Endodermal cell (in vitro differentiated cells): ENCODE measurements around the gene C6orf120. TPM values are rescaled to one million over a fixed set of nuclear protein-coding genes. Genes with fewer than 3 reads are reported as not detected.

Experiments used
- DNase-seq: peaks from one replicate; pipeline ENCODE4 v3.0.0-alpha.2; 2017
- H3K27ac ChIP-seq: 2 replicates; pipeline ENCODE4 v1.5.1; 2013; ENCODE audit warnings: mild to moderate bottlenecking, low read depth, low read length, moderate library complexity
- H3K27me3 ChIP-seq: 2 replicates; pipeline ENCODE4 v1.6.1; 2013; ENCODE audit warnings: mild to moderate bottlenecking, low read length, moderate library complexity; ENCODE audit not compliant: insufficient read depth, control insufficient read depth, poor library complexity, severe bottlenecking
- H3K36me3 ChIP-seq: 2 replicates; pipeline ENCODE4 v1.7.0; 2013; ENCODE audit warnings: mild to moderate bottlenecking, low read length, moderate library complexity; ENCODE audit not compliant: control insufficient read depth, insufficient read depth
- H3K4me1 ChIP-seq: one replicate; pipeline ENCODE4 v1.7.0; 2013; ENCODE audit warnings: low read length; ENCODE audit not compliant: control insufficient read depth, insufficient read depth
- H3K4me3 ChIP-seq: 2 replicates; pipeline ENCODE4 v1.5.1; 2013; ENCODE audit warnings: mild to moderate bottlenecking, low read length, moderate library complexity
- H3K9ac ChIP-seq: 2 replicates; pipeline ENCODE4 v1.6.1; 2013; ENCODE audit warnings: mild to moderate bottlenecking, low read length, moderate library complexity; ENCODE audit not compliant: poor library complexity, severe bottlenecking; ENCODE audit errors: extremely low read depth
- H3K9me3 ChIP-seq: 2 replicates; pipeline ENCODE4 v1.6.1; 2013; ENCODE audit warnings: mild to moderate bottlenecking, low read length, moderate library complexity; ENCODE audit not compliant: control insufficient read depth
- H3K27ac Mint-ChIP-seq: 2 replicates; pipeline ENCODE4 v1.8.0; 2020; ENCODE audit warnings: mixed read lengths
- H3K27me3 Mint-ChIP-seq: 2 replicates; pipeline ENCODE4 v1.8.0; 2021; ENCODE audit warnings: mild to moderate bottlenecking, mixed read lengths; ENCODE audit not compliant: insufficient read depth
- H3K36me3 Mint-ChIP-seq: 2 replicates; pipeline ENCODE4 v1.8.0; 2020; ENCODE audit warnings: low read depth, mixed read lengths
- H3K4me1 Mint-ChIP-seq: 2 replicates; pipeline ENCODE4 v1.8.0; 2020; ENCODE audit warnings: mixed read lengths
- H3K4me3 Mint-ChIP-seq: 2 replicates; pipeline ENCODE4 v1.8.0; 2020; ENCODE audit warnings: mild to moderate bottlenecking, moderate library complexity, mixed read lengths
- H3K9me3 Mint-ChIP-seq: 2 replicates; pipeline ENCODE4 v1.8.0; 2020; ENCODE audit warnings: mild to moderate bottlenecking, mixed read lengths
- WGBS, 2 experiments: methylation state at CpG; one replicate each; pipeline versions ENCODE4 v1.1.5 to v1.1.7; 2013; ENCODE audit warnings: missing lambda C conversion rate in 2 of 2, mixed read lengths in 1 of 2; ENCODE audit not compliant: insufficient coverage in 1 of 2, insufficient read length in 1 of 2; 5-methylcytosine and 5-hydroxymethylcytosine counted together
- total RNA-seq, 2 donors: library from RNA; stranded (reverse); fragmentation: NEBNext Ultra II Directional in 1 of 2; extraction: Animal tissue kit (Norgen Biotek cat#: 25700) in 1 of 2; gene quantifications; 2 replicates in 1 of 2; 3 replicates in 1 of 2; pipeline ENCODE4 v1.2.1, GENCODE V29; 2021
- TF ChIP-seq, protein P1 (sequence below): fragments of 200-600 bp; sonication (generic); conservative IDR thresholded peaks from 2 replicates; pipeline ENCODE4 v1.5.0; 2021; ENCODE audit warnings: antibody characterized with exemption, mild to moderate bottlenecking

C6orf120 gene
- total RNA-seq, 2 donors from 2014 or later, result 24.0 to 29.7 TPM

DNA sequence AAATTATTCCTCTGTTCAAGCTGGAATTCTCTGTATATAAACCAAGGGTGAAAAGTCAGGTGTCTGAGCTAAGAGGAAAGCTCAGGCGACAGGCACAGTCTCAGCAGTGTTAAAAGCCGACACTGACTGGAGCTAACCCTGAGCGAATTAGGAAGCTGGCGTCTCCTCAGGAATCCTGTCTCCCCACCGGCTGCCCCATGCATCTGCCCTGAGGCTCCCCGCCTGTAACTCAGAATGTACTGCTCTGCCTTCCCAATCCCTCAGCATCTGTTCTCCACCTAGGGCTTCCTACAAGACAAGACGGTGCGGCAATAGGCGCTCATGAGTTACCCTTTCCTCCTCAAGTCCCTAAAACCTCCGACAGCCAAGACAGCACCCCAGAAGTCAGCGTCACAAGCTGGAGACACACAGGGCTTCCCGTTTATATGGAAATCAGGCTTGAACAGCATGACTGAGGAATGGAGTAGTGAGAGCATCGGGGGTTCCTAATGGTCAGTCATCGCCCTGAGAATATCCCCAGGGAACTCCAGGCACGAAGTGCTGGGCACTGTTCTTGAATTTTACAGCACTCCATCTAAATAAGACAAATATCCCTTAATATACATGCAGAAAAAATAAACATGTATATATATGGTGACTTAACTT is 33.6 kb upstream of the C6orf120 start:
- no peak for DNase-seq
- Mint-ChIP-seq H3K4me1 (no peaks in the 10 kb centered on the region), H3K9me3 (no peaks in the 10 kb centered on the region), H3K36me3 (peaks cover 74% of the 10 kb centered on the region), H3K4me3 (no peak overlapping the region), H3K27me3 (peaks cover 2% of the 10 kb centered on the region), H3K27ac (peak overlapping the region; percentile 23)
- TF ChIP-seq, protein P1, sequence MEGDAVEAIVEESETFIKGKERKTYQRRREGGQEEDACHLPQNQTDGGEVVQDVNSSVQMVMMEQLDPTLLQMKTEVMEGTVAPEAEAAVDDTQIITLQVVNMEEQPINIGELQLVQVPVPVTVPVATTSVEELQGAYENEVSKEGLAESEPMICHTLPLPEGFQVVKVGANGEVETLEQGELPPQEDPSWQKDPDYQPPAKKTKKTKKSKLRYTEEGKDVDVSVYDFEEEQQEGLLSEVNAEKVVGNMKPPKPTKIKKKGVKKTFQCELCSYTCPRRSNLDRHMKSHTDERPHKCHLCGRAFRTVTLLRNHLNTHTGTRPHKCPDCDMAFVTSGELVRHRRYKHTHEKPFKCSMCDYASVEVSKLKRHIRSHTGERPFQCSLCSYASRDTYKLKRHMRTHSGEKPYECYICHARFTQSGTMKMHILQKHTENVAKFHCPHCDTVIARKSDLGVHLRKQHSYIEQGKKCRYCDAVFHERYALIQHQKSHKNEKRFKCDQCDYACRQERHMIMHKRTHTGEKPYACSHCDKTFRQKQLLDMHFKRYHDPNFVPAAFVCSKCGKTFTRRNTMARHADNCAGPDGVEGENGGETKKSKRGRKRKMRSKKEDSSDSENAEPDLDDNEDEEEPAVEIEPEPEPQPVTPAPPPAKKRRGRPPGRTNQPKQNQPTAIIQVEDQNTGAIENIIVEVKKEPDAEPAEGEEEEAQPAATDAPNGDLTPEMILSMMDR, result no peak
- H3K27ac ChIP-seq, result no peak overlapping the region
- no peak overlapping the region for H3K9ac ChIP-seq
- H3K9me3 ChIP-seq, result no peaks in the 10 kb centered on the region
- 84 to 87% methylated on average over 8 to 15 of the region's 15 CpGs for WGBS, 2 experiments
- no peak overlapping the region for H3K4me3 ChIP-seq
- H3K36me3 ChIP-seq, result peaks cover 82% of the 10 kb centered on the region
- no peaks in the 10 kb centered on the region for H3K27me3 ChIP-seq
- no peaks in the 10 kb centered on the region for H3K4me1 ChIP-seq

DNA sequence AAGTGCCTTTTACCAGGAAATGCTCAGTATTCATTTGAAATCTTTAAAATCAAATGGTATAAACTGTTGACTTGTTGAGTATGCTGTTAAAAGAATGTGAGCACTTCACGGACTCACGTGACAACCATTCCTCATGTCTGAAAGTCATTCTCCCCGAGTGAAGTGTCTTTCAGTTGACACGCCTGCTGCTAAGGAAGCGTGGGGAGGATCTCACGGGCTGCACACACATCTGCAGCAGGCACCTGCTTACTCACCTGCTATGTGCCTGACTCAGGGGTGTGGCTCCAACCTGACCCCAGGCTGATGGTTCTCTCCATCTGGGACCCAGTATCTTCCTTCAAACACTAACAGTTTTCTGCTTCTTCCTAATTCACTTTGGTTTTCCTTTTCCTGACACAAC is 32.8 kb upstream of the C6orf120 start:
- Histone ChIP-seq H3K9ac (no peak overlapping the region), H3K9me3 (no peaks in the 10 kb centered on the region), H3K27me3 (no peaks in the 10 kb centered on the region), H3K27ac (no peak overlapping the region), H3K4me3 (no peak overlapping the region), H3K4me1 (no peaks in the 10 kb centered on the region), H3K36me3 (peaks cover 83% of the 10 kb centered on the region)
- no peak for DNase-seq
- H3K36me3 Mint-ChIP-seq, result peaks cover 72% of the 10 kb centered on the region
- no peaks in the 10 kb centered on the region for H3K4me1 Mint-ChIP-seq
- H3K27me3 Mint-ChIP-seq, result no peaks in the 10 kb centered on the region
- WGBS, 2 experiments, result 89 to 95% methylated on average over 5 to 6 of the region's 6 CpGs
- H3K4me3 Mint-ChIP-seq, result no peak overlapping the region
- no peaks in the 10 kb centered on the region for H3K9me3 Mint-ChIP-seq
- TF ChIP-seq, protein P1, result no peak
- no peak overlapping the region for H3K27ac Mint-ChIP-seq

DNA sequence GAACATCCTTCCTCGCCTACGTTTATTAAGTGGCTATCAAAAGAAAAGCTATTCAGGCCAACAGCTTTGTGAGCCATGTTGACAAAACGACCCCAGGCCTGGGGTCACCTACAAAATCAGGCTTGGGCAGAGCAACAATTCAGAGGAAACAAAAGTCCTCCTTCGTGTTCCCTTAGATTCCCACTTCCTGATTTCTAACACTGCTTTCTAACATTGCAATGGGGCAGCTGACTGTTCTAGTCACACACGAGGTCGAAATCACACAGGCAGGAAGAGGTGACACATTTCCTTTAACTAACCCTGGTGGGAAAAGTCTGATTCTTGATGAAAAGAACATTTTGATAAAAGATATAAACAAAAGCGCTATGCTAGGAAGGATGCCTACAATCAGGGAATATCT is 32.0 kb upstream of the C6orf120 start:
- no peak overlapping the region for H3K9ac ChIP-seq
- Mint-ChIP-seq H3K9me3 (peaks cover 2% of the 10 kb centered on the region), H3K36me3 (peaks cover 77% of the 10 kb centered on the region), H3K27me3 (no peaks in the 10 kb centered on the region), H3K27ac (no peak overlapping the region), H3K4me3 (no peak overlapping the region), H3K4me1 (peaks cover 2% of the 10 kb centered on the region)
- H3K9me3 ChIP-seq, result peaks cover 6% of the 10 kb centered on the region
- H3K27ac ChIP-seq, result no peak overlapping the region
- no peaks in the 10 kb centered on the region for H3K4me1 ChIP-seq
- no peaks in the 10 kb centered on the region for H3K27me3 ChIP-seq
- 84 to 88% methylated on average over 4 to 7 of the region's 7 CpGs for WGBS, 2 experiments
- TF ChIP-seq, protein P1, result no peak
- peaks cover 83% of the 10 kb centered on the region for H3K36me3 ChIP-seq
- DNase-seq, result no peak
- H3K4me3 ChIP-seq, result no peak overlapping the region
